Raji (cell line): ENCODE data around the gene ALG14.

Experiments used
- POLR2A ChIP-seq: IDR thresholded peaks from 2 replicates; pipeline ENCODE4 v1.6.1; 2011; ENCODE audit warnings: low read depth, low read length, control low read depth; ENCODE audit not compliant: insufficient read depth

The ALG14 gene

GRCh38 chr1:95095833-95096217 is 23.1 kb upstream of the ALG14 start:
- no peak for TF ChIP-seq POLR2A

GRCh38 chr1:95094923-95095322 is 22.2 kb upstream of the ALG14 start:
- TF ChIP-seq POLR2A: no peak

- no peak for TF ChIP-seq POLR2A
These were observed 20.5 kb upstream of the ALG14 start for GRCh38 chr1:95093296-95093695.

- TF ChIP-seq POLR2A: no peak
These were observed 17.0 kb upstream of the ALG14 start for GRCh38 chr1:95089650-95090287.

GRCh38 chr1:95088303-95088702 is 15.6 kb upstream of the ALG14 start:
- TF ChIP-seq POLR2A: no peak

GRCh38 chr1:95086949-95087533 is 14.3 kb upstream of the ALG14 start:
- TF ChIP-seq POLR2A: no peak

- TF ChIP-seq POLR2A: no peak
These were observed 12.6 kb upstream of the ALG14 start for GRCh38 chr1:95085376-95085775.

GRCh38 chr1:95084317-95085176 is 11.8 kb upstream of the ALG14 start:
- no peak for TF ChIP-seq POLR2A

- no peak for TF ChIP-seq POLR2A
These were observed 8.1 kb upstream of the ALG14 start for GRCh38 chr1:95080879-95081278.

GRCh38 chr1:95080446-95080845 is 7.7 kb upstream of the ALG14 start:
- no peak for TF ChIP-seq POLR2A

GRCh38 chr1:95076034-95076433 is 3.3 kb upstream of the ALG14 start:
- no peak for TF ChIP-seq POLR2A

- no peak for TF ChIP-seq POLR2A
These were observed 695 bp upstream of the ALG14 start for GRCh38 chr1:95073446-95073845.

- TF ChIP-seq POLR2A: no peak
These were observed 634 bp downstream of the ALG14 start for GRCh38 chr1:95072117-95072516.

GRCh38 chr1:95071539-95071938 is 1.2 kb downstream of the ALG14 start:
- TF ChIP-seq POLR2A: no peak

GRCh38 chr1:95069710-95070093 is 3.0 kb downstream of the ALG14 start:
- no peak for TF ChIP-seq POLR2A
